ENCODE measurements around the gene SLC16A12. TPM values are rescaled to one million over a fixed set of nuclear protein-coding genes. Genes with fewer than 3 reads are reported as not detected.

The SLC16A12 gene
- total and polyA plus RNA-seq, 2 of the 4 experiments (the other 2 are of a cell fraction): 1.4 to 1.6 TPM

DNA sequence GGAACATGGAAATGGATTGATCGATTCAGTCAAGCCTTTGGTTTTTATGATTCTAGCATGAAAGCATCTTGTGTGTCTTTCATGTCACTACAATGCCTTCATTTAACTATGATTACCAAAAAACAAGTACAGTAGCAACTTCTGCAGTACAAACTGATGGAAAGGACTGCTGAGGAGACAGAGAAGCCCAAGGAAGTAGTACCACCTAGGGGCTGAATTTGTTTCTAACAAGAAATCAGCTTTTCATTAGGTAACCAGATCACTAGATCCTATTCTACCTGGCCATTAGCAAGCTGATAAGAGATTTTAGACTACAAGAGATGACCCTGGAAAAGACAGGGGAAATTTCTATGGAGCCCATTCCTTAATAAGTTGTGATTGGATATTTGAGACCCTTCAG is 146.1 kb downstream of the SLC16A12 start:
- H3K4ac ChIP-seq (ENCODE audit: low read depth, low read length): no peak overlapping the region
- no CpG with 5 or more reads among the region's 1 CpG for WGBS, 2 experiments (ENCODE audit: extremely low coverage in 2 of 2, insufficient read length in 1 of 2)
- no peaks in the 10 kb centered on the region; the same call in 1 of the 2 replicates for H3K4me1 ChIP-seq (ENCODE audit: control insufficient read depth, insufficient read depth, low read length)
- H2BK15ac ChIP-seq (ENCODE audit: low read depth, low read length): no peak overlapping the region
- H3K27ac ChIP-seq (ENCODE audit: insufficient read depth, low read length): no peak overlapping the region
- no peaks in the 10 kb centered on the region for H3K9me1 ChIP-seq (ENCODE audit: insufficient read depth, low read length)
- no peak overlapping the region for H3K18ac ChIP-seq (ENCODE audit: low read depth, low read length)
- H3K56ac ChIP-seq (ENCODE audit: extremely low read depth, insufficient read depth, low read length): no peak overlapping the region
- peaks cover 3% of the 10 kb centered on the region; the same call in 1 of the 2 replicates for H4K20me1 ChIP-seq (ENCODE audit: insufficient read depth, low read length)
- dilution Hi-C loops (cut with HindIII; ENCODE audit: low sequenced_read_pairs, unreplicated experiment): no loop called here
- no peak overlapping the region for H2AFZ ChIP-seq (replicated peaks; ENCODE audit: low read length, poor library complexity)
- BruUV-seq (replicated peaks): no TSS peak
- intact Hi-C loops (cut with micrococcal nuclease): loop anchor here (2.0 kb wide), 1 partner anchor 172 kb away; no protein-coding TSS in a partner anchor
- no peak overlapping the region for H3K9ac ChIP-seq (ENCODE audit: low read depth, low read length)
- no peak overlapping the region for H2BK20ac ChIP-seq (ENCODE audit: low read depth, low read length)
- H4K5ac ChIP-seq (ENCODE audit: low read depth, low read length): no peak overlapping the region
- DNase-seq: peak; percentile 48
- H3K36me3 ChIP-seq (ENCODE audit: control insufficient read depth, insufficient read depth, low read length): no peaks in the 10 kb centered on the region
- H2BK120ac ChIP-seq (ENCODE audit: low read depth, low read length): no peak overlapping the region
- no peak overlapping the region for H3K4me3 ChIP-seq (ENCODE audit: insufficient read depth, low read depth, low read length)
- no peak for ATAC-seq (ENCODE audit: low read depth)
- H3K9me3 ChIP-seq (ENCODE audit: control insufficient read depth, insufficient read depth, low read length): no peaks in the 10 kb centered on the region
- no peak overlapping the region for H3K4me2 ChIP-seq (ENCODE audit: low read depth, low read length)
- ChIA-PET POLR2A (ENCODE audit: unreplicated experiment) (no interaction called here), CTCF (interaction anchor here (0.6 kb wide), 2 partner anchors 25 to 1799 kb away, joined by 3 read pairs; partner anchors contain the start of gene IFIT5)
- no peak overlapping the region for H4K8ac ChIP-seq (ENCODE audit: low read depth in 2 of 2, low read length in 2 of 2)
- in situ Hi-C loops (cut with MboI; ENCODE audit: low sequenced_read_pairs): loop anchor here (10.0 kb wide), 1 partner anchor 364 kb away; no protein-coding TSS in a partner anchor
- no peak overlapping the region for H3K23ac ChIP-seq (ENCODE audit: low read depth, low read length)
- H2AK9ac ChIP-seq (replicated peaks; ENCODE audit: low read depth, low read length, poor library complexity): no peak overlapping the region
- no peak overlapping the region for H3K14ac ChIP-seq (replicated peaks; ENCODE audit: low read depth, low read length)
- TF ChIP-seq RCOR1 (IDR thresholded peaks at IDR 0.05; ENCODE audit: insufficient replicate concordance, low read length): no peak
- TF ChIP-seq, protein P1, sequence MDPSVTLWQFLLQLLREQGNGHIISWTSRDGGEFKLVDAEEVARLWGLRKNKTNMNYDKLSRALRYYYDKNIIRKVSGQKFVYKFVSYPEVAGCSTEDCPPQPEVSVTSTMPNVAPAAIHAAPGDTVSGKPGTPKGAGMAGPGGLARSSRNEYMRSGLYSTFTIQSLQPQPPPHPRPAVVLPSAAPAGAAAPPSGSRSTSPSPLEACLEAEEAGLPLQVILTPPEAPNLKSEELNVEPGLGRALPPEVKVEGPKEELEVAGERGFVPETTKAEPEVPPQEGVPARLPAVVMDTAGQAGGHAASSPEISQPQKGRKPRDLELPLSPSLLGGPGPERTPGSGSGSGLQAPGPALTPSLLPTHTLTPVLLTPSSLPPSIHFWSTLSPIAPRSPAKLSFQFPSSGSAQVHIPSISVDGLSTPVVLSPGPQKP (IDR thresholded peaks at IDR 0.05; ENCODE audit: borderline replicate concordance, low read depth, low read length): no peak
- TF ChIP-seq NFE2L2 (IDR thresholded peaks at IDR 0.05; ENCODE audit: low read depth, low read length): no peak
- no peak for TF ChIP-seq POLR2A (IDR thresholded peaks at IDR 0.05; ENCODE audit: low read depth, low read length)
- 0 out of 2 replicates have a peak, but pooled peaks have one; percentile 15 for TF ChIP-seq SMC3 (IDR thresholded peaks at IDR 0.05; ENCODE audit: low read depth, low read length)
- peak; percentile 65 for TF ChIP-seq RAD21 (IDR thresholded peaks at IDR 0.05; ENCODE audit: low read length)
- peak; percentile 39 for TF ChIP-seq CTCF (conservative IDR thresholded peaks at IDR 0.05; ENCODE audit: low read depth, low read length)
- TF ChIP-seq MXI1 (IDR thresholded peaks at IDR 0.05; ENCODE audit: borderline replicate concordance, low read depth, low read length): no peak
- no peak for TF ChIP-seq CHD1 (IDR thresholded peaks at IDR 0.05; ENCODE audit: low read depth, low read length)
- no peak for TF ChIP-seq FOS (IDR thresholded peaks at IDR 0.05; ENCODE audit: low read depth, low read length)
- no peaks in the 10 kb centered on the region; the same call in 1 of the 2 replicates for H3K27me3 ChIP-seq (ENCODE audit: control insufficient read depth, insufficient read depth, low read length)
- no peak overlapping the region for H4K91ac ChIP-seq (ENCODE audit: insufficient read depth, low read depth, low read length)
- H3K79me1 ChIP-seq (ENCODE audit: low read depth in 1 of 2, low read length in 2 of 2): peaks cover 0 to 3% of the 10 kb centered on the region in 2 experiments; a peak in 1 of 4 replicates
- no peak overlapping the region for H2AK5ac ChIP-seq (ENCODE audit: low read depth, low read length)
- H2BK5ac ChIP-seq (ENCODE audit: low read depth, low read length, poor library complexity, severe bottlenecking): no peak overlapping the region

All from IMR-90 (cell line).